ENCODE results near the gene KREMEN2. TPM values are rescaled to one million over a fixed set of nuclear protein-coding genes. Genes with fewer than 3 reads are reported as not detected.

Gene KREMEN2
- total and polyA plus RNA-seq, 2 of the 8 experiments (the other 6 are each of a cell fraction or from before 2014, with no cell fraction given), result 6.6 to 7.0 TPM

DNA sequence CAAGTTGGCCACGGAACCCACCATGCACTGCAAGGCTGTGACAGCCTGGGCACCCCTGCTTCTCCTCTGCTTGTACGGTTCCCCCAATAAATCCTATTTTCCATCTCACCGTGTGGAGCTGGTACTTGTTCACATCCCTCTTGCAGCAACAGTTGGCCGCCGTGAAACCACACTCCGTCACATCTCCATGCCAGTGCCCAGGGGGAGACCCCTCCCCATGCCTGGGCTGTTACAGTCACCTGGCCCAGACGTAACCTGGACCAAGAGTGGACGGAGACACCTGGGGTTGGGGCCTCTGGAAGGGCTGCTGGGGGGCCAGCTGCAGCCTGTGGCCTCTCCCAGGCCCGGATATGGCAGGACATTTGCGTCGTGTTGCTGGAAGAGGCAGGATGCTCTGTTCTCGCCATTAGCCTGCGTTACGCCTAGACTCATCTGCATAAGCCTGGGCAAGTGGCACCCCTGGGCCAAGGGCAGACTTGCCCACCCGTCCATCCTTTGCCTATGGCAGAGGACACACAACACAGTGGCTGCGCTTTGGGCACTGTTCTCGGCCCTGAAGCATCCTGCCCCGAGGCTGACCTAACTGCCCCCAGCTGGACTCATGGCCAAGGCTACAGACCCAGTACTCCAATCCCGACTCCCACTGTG is 14.2 kb upstream of the KREMEN2 start (continued):
- TF ChIP-seq CBX5 (IDR thresholded peaks at IDR 0.05; ENCODE audit: low read depth, low read length), result no peak
- no peak for TF ChIP-seq POLR2AphosphoS5 (IDR thresholded peaks at IDR 0.05; ENCODE audit: low read depth, low read length)
- TF ChIP-seq TCF12 (IDR thresholded peaks at IDR 0.05; ENCODE audit: low read depth, low read length), result no peak
- no peak for TF ChIP-seq MAFK (IDR thresholded peaks at IDR 0.05; ENCODE audit: low read depth, low read length)
- no peak for TF ChIP-seq SP4 (IDR thresholded peaks at IDR 0.05; ENCODE audit: low read length)
- TF ChIP-seq RXRA (IDR thresholded peaks at IDR 0.05; ENCODE audit: insufficient read depth, low read depth, low read length), result no peak
- TF ChIP-seq, protein P1, sequence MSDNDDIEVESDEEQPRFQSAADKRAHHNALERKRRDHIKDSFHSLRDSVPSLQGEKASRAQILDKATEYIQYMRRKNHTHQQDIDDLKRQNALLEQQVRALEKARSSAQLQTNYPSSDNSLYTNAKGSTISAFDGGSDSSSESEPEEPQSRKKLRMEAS (IDR thresholded peaks at IDR 0.05), result no peak
- TF ChIP-seq HDAC6 (IDR thresholded peaks at IDR 0.05; ENCODE audit: low read depth, low read length), result no peak
- no peak for TF ChIP-seq ZNF274 (IDR thresholded peaks at IDR 0.05; ENCODE audit: borderline replicate concordance, extremely low read depth, low read length)
